Measurements from ENCODE around the gene PPP2R2D. TPM values are rescaled to one million over a fixed set of nuclear protein-coding genes. Genes with fewer than 3 reads are reported as not detected.

PPP2R2D gene
- total RNA-seq, 2 experiments from 2014 or later = 37.4 to 38.5 TPM

DNA sequence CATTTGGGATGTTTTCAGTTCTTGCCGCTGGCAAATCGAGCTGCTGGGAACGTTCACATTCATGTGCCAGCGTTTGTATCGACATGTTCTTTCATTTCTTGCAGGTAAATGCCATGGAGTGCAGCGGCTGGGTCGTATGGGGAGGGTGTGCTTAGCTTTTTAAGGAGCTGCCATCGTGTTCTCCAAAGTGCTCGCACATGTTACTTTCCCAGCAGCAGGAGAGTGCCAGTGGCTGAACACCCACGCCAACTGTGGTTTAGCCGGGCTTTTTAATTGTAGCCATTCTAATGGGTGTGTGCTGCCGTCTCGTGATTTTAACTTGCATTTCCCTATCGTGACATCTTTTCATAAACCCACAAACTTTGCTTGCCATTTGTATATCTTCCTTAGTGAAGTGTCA is 92.5 kb downstream of the PPP2R2D start:
- BruUV-seq (replicated peaks) = no TSS peak
- no peaks in the 10 kb centered on the region for H3K9me2 ChIP-seq (ENCODE audit: insufficient read depth, low read length)
- no peak overlapping the region for H3K27ac ChIP-seq (ENCODE audit: low read depth, low read length, poor library complexity, severe bottlenecking)
- no peaks in the 10 kb centered on the region for H3K9me3 ChIP-seq (ENCODE audit: low read length)
- no peaks in the 10 kb centered on the region for H4K20me1 ChIP-seq (ENCODE audit: insufficient read depth, low read length)
- H2AFZ ChIP-seq (ENCODE audit: low read length) = no peak overlapping the region
- DNase-seq (ENCODE audit: low spot score) = no peak
- H3K4me3 ChIP-seq (ENCODE audit: low read depth, low read length, poor library complexity, severe bottlenecking) = no peak overlapping the region
- H3K36me3 ChIP-seq (ENCODE audit: insufficient read depth, low read length) = no peaks in the 10 kb centered on the region
- ChIA-PET POLR2A (no interaction called here), CTCF (ENCODE audit: unreplicated experiment) (no interaction called here)
- TF ChIP-seq, protein P1, sequence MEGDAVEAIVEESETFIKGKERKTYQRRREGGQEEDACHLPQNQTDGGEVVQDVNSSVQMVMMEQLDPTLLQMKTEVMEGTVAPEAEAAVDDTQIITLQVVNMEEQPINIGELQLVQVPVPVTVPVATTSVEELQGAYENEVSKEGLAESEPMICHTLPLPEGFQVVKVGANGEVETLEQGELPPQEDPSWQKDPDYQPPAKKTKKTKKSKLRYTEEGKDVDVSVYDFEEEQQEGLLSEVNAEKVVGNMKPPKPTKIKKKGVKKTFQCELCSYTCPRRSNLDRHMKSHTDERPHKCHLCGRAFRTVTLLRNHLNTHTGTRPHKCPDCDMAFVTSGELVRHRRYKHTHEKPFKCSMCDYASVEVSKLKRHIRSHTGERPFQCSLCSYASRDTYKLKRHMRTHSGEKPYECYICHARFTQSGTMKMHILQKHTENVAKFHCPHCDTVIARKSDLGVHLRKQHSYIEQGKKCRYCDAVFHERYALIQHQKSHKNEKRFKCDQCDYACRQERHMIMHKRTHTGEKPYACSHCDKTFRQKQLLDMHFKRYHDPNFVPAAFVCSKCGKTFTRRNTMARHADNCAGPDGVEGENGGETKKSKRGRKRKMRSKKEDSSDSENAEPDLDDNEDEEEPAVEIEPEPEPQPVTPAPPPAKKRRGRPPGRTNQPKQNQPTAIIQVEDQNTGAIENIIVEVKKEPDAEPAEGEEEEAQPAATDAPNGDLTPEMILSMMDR (conservative IDR thresholded peaks at IDR 0.05; ENCODE audit: low read length) = no peak
- no peak for TF ChIP-seq EZH2phosphoT487 (IDR thresholded peaks at IDR 0.05; ENCODE audit: borderline replicate concordance, low read depth, low read length)
- peaks cover 12% of the 10 kb centered on the region for H3K4me1 ChIP-seq (ENCODE audit: insufficient read depth, low read length, poor library complexity, severe bottlenecking)
- H3K4me2 ChIP-seq (ENCODE audit: low read length) = no peak overlapping the region
- intact Hi-C loops (cut with micrococcal nuclease; ENCODE audit: unreplicated experiment) = no loop called here
- no peaks in the 10 kb centered on the region for H3K79me2 ChIP-seq (ENCODE audit: insufficient read depth, low read depth, low read length)

DNA sequence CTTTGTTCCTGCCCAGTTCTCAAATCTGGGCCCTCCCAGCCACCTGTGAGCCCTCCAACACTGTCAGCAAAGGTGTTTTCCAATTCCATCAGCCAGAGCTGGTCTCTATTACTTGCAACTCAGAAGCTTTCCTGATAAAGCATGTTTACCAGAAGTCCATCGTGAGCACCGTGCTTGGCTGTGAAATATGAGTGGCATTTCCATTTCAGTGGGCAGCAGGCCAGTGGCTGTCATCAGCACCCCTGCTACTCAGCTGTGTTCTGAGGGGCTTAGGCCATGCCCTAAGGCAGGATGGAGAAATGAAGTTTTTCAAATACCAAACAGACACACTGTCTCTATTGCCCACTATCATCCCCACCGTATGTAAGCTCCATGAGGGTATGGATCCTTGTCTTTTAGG is 93.6 kb downstream of the PPP2R2D start:
- POLR2A ChIA-PET = no interaction called here
- peaks cover 12% of the 10 kb centered on the region for H3K4me1 ChIP-seq (ENCODE audit: insufficient read depth, low read length, poor library complexity, severe bottlenecking)
- no peaks in the 10 kb centered on the region for H3K79me2 ChIP-seq (ENCODE audit: insufficient read depth, low read depth, low read length)
- BruUV-seq (replicated peaks) = no TSS peak
- no peak overlapping the region for H2AFZ ChIP-seq (ENCODE audit: low read length)
- no peak for TF ChIP-seq EZH2phosphoT487 (IDR thresholded peaks at IDR 0.05; ENCODE audit: borderline replicate concordance, low read depth, low read length)
- TF ChIP-seq, protein P1 (conservative IDR thresholded peaks at IDR 0.05; ENCODE audit: low read length) = no peak
- no peak overlapping the region for H3K4me3 ChIP-seq (ENCODE audit: low read depth, low read length, poor library complexity, severe bottlenecking)
- no peak overlapping the region for H3K27ac ChIP-seq (ENCODE audit: low read depth, low read length, poor library complexity, severe bottlenecking)
- no peaks in the 10 kb centered on the region for H3K9me3 ChIP-seq (ENCODE audit: low read length)
- H3K9me2 ChIP-seq (ENCODE audit: insufficient read depth, low read length) = no peaks in the 10 kb centered on the region
- H3K4me2 ChIP-seq (ENCODE audit: low read length) = no peak overlapping the region
- intact Hi-C loops (cut with micrococcal nuclease; ENCODE audit: unreplicated experiment) = no loop called here
- no peaks in the 10 kb centered on the region for H3K36me3 ChIP-seq (ENCODE audit: insufficient read depth, low read length)
- no peak for DNase-seq (ENCODE audit: low spot score)
- CTCF ChIA-PET (ENCODE audit: unreplicated experiment) = no interaction called here
- H4K20me1 ChIP-seq (ENCODE audit: insufficient read depth, low read length) = no peaks in the 10 kb centered on the region

DNA sequence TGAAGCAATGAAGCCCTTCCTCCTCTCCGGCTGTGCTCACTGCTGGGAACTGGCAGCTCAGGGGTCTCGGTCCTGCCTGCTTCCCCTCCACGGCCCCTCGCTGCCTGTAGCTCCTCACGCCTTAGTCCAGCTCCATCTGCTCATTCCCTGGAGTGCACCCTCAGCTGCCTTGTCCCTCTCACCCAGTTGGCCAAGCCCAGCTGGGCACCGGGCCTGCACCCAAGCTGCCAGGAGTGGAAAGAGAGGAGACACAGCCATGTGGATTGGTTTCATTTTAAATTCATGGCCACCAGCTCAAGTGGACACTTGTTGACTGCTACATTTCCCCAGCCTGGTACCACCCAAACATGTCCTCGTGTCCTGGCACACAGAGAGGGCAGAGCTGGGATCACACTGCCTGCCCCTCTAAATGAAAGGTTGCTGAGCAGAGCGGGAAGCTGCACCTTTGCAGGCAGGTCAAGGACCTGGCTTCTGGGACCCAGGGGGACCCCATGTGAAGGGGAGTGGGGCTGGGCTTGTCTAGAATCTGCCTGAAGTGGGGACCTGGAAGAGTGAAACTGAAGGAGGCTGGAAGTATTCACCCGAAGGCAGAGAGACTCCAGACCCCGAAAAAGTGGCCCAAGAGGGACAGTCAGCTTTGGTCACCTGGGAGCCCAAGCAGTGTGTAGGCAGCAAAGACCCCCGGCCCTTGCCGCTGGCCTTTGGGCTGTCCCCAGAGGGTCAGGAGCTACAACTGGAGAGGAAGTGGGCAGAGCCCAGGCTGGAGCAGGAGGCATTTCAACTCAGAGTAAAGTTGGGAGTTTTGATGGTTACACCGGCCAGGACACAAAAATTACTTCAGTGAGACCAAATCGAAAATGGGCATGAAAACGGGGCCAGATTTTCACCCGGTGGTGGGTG is 95.9 kb downstream of the PPP2R2D start:
- Histone ChIP-seq H3K27ac (ENCODE audit: low read depth, low read length, poor library complexity, severe bottlenecking) (no peak overlapping the region), H3K4me2 (ENCODE audit: low read length) (peak overlapping the region; percentile 48; the same call in 1 of the 2 replicates), H3K4me1 (ENCODE audit: insufficient read depth, low read length, poor library complexity, severe bottlenecking) (peaks cover 12% of the 10 kb centered on the region), H3K9me2 (ENCODE audit: insufficient read depth, low read length) (no peaks in the 10 kb centered on the region), H2AFZ (ENCODE audit: low read length) (peak overlapping the region; percentile 39; the same call in 1 of the 2 replicates), H4K20me1 (ENCODE audit: insufficient read depth, low read length) (no peaks in the 10 kb centered on the region), H3K36me3 (ENCODE audit: insufficient read depth, low read length) (no peaks in the 10 kb centered on the region), H3K4me3 (ENCODE audit: low read depth, low read length, poor library complexity, severe bottlenecking) (no peak overlapping the region), H3K9me3 (ENCODE audit: low read length) (no peaks in the 10 kb centered on the region), H3K79me2 (ENCODE audit: insufficient read depth, low read depth, low read length) (no peaks in the 10 kb centered on the region)
- CTCF ChIA-PET (ENCODE audit: unreplicated experiment) = no interaction called here
- intact Hi-C loops (cut with micrococcal nuclease; ENCODE audit: unreplicated experiment) = no loop called here
- POLR2A ChIA-PET = interaction anchor here (0.6 kb wide), 1 partner anchor 97 kb away, joined by 3 read pairs; no protein-coding TSS in a partner anchor
- BruUV-seq (replicated peaks) = no TSS peak
- TF ChIP-seq EZH2phosphoT487 (IDR thresholded peaks at IDR 0.05; ENCODE audit: borderline replicate concordance, low read depth, low read length) = no peak
- TF ChIP-seq, protein P1 (conservative IDR thresholded peaks at IDR 0.05; ENCODE audit: low read length) = no peak
- no peak for DNase-seq (ENCODE audit: low spot score)

Measured in OCI-LY7 (cell line).